Nephron (organoid): ENCODE measurements around the gene VOPP1.

Experiments
- H3K27ac Mint-ChIP-seq, 3 experiments: 2 replicates each; pipeline ENCODE4 v1.8.0; 2020; ENCODE audit warnings: mixed read lengths in 3 of 3, mild to moderate bottlenecking in 2 of 3, moderate library complexity in 1 of 3
- H3K27me3 Mint-ChIP-seq: 2 replicates; pipeline ENCODE4 v1.8.0; 2021; ENCODE audit warnings: low read depth, mild to moderate bottlenecking, moderate library complexity, mixed read lengths
- H3K36me3 Mint-ChIP-seq: 2 replicates; pipeline ENCODE4 v1.8.0; 2020; ENCODE audit warnings: low read depth, mixed read lengths
- H3K4me1 Mint-ChIP-seq: 2 replicates; pipeline ENCODE4 v1.8.0; 2020; ENCODE audit warnings: mixed read lengths
- H3K4me3 Mint-ChIP-seq, 3 experiments: 2 replicates each; pipeline ENCODE4 v1.8.0; 2020; ENCODE audit warnings: mild to moderate bottlenecking in 3 of 3, mixed read lengths in 3 of 3, moderate library complexity in 2 of 3
- H3K9me3 Mint-ChIP-seq: 2 replicates; pipeline ENCODE4 v1.8.0; 2020; ENCODE audit warnings: mixed read lengths
- TF ChIP-seq, protein P1 (sequence below), 3 experiments: fragments of 200-600 bp; sonication (generic); IDR thresholded peaks; one replicate each; pipeline ENCODE4 v1.5.0; 2021; ENCODE audit warnings: antibody characterized with exemption in 3 of 3; ENCODE audit not compliant: unreplicated experiment in 3 of 3

VOPP1 gene

GRCh38 chr7:55521917-55522902, 50.1 kb downstream of the VOPP1 start:
- no peaks in the 10 kb centered on the region for H3K9me3 Mint-ChIP-seq

GRCh38 chr7:55521512-55521911, 50.8 kb downstream of the VOPP1 start:
- TF ChIP-seq, protein P1, sequence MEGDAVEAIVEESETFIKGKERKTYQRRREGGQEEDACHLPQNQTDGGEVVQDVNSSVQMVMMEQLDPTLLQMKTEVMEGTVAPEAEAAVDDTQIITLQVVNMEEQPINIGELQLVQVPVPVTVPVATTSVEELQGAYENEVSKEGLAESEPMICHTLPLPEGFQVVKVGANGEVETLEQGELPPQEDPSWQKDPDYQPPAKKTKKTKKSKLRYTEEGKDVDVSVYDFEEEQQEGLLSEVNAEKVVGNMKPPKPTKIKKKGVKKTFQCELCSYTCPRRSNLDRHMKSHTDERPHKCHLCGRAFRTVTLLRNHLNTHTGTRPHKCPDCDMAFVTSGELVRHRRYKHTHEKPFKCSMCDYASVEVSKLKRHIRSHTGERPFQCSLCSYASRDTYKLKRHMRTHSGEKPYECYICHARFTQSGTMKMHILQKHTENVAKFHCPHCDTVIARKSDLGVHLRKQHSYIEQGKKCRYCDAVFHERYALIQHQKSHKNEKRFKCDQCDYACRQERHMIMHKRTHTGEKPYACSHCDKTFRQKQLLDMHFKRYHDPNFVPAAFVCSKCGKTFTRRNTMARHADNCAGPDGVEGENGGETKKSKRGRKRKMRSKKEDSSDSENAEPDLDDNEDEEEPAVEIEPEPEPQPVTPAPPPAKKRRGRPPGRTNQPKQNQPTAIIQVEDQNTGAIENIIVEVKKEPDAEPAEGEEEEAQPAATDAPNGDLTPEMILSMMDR (IDR thresholded peaks at IDR 0.05; ENCODE audit: unreplicated experiment in 3 of 3) = no peak
- Mint-ChIP-seq H3K27me3 (no peaks in the 10 kb centered on the region), H3K4me3 (no peak overlapping the region), H3K36me3 (peaks cover 12% of the 10 kb centered on the region), H3K9me3 (no peaks in the 10 kb centered on the region), H3K27ac (no peak overlapping the region), H3K4me1 (peaks cover 15% of the 10 kb centered on the region)

More at GRCh38 chr7:55521917-55522902, 50.1 kb downstream of the VOPP1 start:
- TF ChIP-seq, protein P1 (IDR thresholded peaks at IDR 0.05; ENCODE audit: unreplicated experiment in 3 of 3) = no peak
- Mint-ChIP-seq H3K27ac (no peak overlapping the region), H3K36me3 (peaks cover 12% of the 10 kb centered on the region), H3K27me3 (no peaks in the 10 kb centered on the region), H3K4me3 (no peak overlapping the region), H3K4me1 (peaks cover 21% of the 10 kb centered on the region)

DNA sequence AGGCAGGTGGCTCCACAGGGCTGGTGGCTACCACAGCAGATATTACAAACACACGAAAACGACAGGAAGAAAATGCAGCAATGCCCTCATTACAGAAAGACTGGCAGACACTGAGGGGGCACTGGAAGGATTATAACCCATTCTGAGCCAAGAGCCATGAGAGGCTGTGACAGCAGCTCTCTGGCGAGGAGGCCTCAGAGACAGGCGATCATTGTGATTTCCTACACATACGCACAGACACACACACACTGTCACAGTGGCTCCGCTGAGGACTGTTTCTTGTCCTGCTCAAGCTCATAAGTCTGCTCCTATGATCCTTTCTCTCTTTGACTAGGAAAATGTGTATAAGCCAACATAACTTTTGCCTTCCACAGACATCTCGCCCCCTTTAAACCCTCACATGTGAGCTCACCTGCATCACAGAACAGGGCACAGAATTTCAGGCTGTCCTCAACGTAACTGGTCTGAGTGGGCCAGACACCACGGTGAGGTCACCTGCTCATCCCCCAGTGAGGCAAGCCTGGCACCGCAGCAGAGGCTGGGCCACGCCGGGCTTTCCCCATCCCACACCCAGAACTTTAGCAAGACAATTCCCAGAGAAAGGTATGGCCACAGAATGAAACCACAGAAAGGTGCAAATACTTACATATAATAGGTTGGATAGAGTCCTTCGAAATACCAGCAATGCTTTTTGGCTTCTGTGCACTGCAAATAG, 51.7 kb downstream of the VOPP1 start:
- TF ChIP-seq, protein P1 (IDR thresholded peaks at IDR 0.05; ENCODE audit: unreplicated experiment in 3 of 3) = no peak
- Mint-ChIP-seq H3K27ac (no peak overlapping the region), H3K27me3 (no peaks in the 10 kb centered on the region), H3K9me3 (no peaks in the 10 kb centered on the region), H3K36me3 (peaks cover 12% of the 10 kb centered on the region), H3K4me3 (no peak overlapping the region), H3K4me1 (peaks cover 23% of the 10 kb centered on the region)

DNA sequence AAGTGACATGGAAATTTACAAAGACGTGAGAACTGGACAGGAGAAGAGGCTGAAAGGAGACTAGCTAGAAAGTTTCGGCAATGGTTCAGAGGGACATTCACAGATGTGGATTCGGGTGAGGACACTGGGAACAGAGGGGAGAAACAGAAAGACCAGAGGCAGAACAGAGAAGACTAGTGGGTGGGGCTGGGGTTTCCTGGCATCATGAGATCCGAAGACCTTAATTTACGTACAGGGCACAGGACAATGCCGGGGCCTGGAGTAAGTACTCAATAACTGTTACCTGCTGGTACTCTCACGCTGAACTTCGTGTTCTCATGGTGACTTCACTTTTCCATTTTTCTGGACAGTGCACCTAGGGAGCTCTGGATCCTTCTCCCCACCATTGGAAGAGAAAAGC, 53.5 kb downstream of the VOPP1 start:
- no peaks in the 10 kb centered on the region for H3K27me3 Mint-ChIP-seq

GRCh38 chr7:55517936-55518689, 54.2 kb downstream of the VOPP1 start:
- peaks cover 16% of the 10 kb centered on the region for H3K4me1 Mint-ChIP-seq

More for the DNA sequence above, 53.5 kb downstream of the VOPP1 start:
- H3K9me3 Mint-ChIP-seq = no peaks in the 10 kb centered on the region
- H3K4me1 Mint-ChIP-seq = peaks cover 16% of the 10 kb centered on the region
- peaks cover 12% of the 10 kb centered on the region for H3K36me3 Mint-ChIP-seq
- no peak overlapping the region for H3K27ac Mint-ChIP-seq
- H3K4me3 Mint-ChIP-seq = no peak overlapping the region
- TF ChIP-seq, protein P1 (IDR thresholded peaks at IDR 0.05; ENCODE audit: unreplicated experiment in 3 of 3) = no peak

More at GRCh38 chr7:55517936-55518689, 54.2 kb downstream of the VOPP1 start:
- TF ChIP-seq, protein P1 (IDR thresholded peaks at IDR 0.05; ENCODE audit: unreplicated experiment in 3 of 3) = no peak
- H3K4me3 Mint-ChIP-seq = no peak overlapping the region
- H3K27me3 Mint-ChIP-seq = no peaks in the 10 kb centered on the region
- peaks cover 12% of the 10 kb centered on the region for H3K36me3 Mint-ChIP-seq
- no peak overlapping the region for H3K27ac Mint-ChIP-seq
- no peaks in the 10 kb centered on the region for H3K9me3 Mint-ChIP-seq
